HepG2 (cell line): Measurements from ENCODE around the gene RBM25. TPM values are rescaled to one million over a fixed set of nuclear protein-coding genes. Genes with fewer than 3 reads are reported as not detected.
A peak's percentile ranks its signal among the peaks of the same experiment; 100 is the strongest.

Experiments used
- CBX5 ChIP-seq: sonication (generic); formaldehyde crosslinking; IDR thresholded peaks from 2 replicates; pipeline ENCODE4 v1.4.0; 2020; ENCODE audit warnings: missing genetic modification reagents, borderline replicate concordance
- EZH2 ChIP-seq: conservative IDR thresholded peaks from 2 replicates; pipeline ENCODE4 v1.6.1; 2012; ENCODE audit warnings: mild to moderate bottlenecking, low read depth, low read length, moderate library complexity
- IRF2 ChIP-seq: IDR thresholded peaks from 2 replicates; pipeline ENCODE4 v1.6.1; 2018; ENCODE audit warnings: missing genetic modification reagents, missing compliant biosample characterization
- KDM2A ChIP-seq: sonication (generic); formaldehyde crosslinking; IDR thresholded peaks from 2 replicates; pipeline ENCODE4 v1.4.0; 2020; ENCODE audit warnings: low read depth, missing genetic modification reagents, borderline replicate concordance
- LCORL ChIP-seq, 2 experiments: fragments of 450-650 bp in 1 of 2; sonication (generic) in 1 of 2; formaldehyde crosslinking in 1 of 2; IDR thresholded peaks; 2 replicates each; pipeline versions ENCODE4 v1.5.0 to v1.6.1; 2017 to 2020; ENCODE audit warnings: antibody characterized with exemption in 1 of 2, missing genetic modification reagents in 1 of 2
- RBM39 ChIP-seq: fragments of 200-400 bp; formaldehyde crosslinking; IDR thresholded peaks from one replicate; pipeline ENCODE4 v1.6.1; 2018; ENCODE audit warnings: antibody characterized with exemption, mild to moderate bottlenecking, low read depth, low read length; ENCODE audit not compliant: poor library complexity, severe bottlenecking
- SIX4 ChIP-seq: sonication (generic); formaldehyde crosslinking; IDR thresholded peaks from 2 replicates; pipeline ENCODE4 v1.4.0; 2020; ENCODE audit warnings: missing genetic modification reagents
- SP2 ChIP-seq: sonication (generic); formaldehyde crosslinking; IDR thresholded peaks from 2 replicates; pipeline ENCODE4 v1.5.1; 2020; ENCODE audit warnings: mild to moderate bottlenecking, missing genetic modification reagents
- ZBTB39 ChIP-seq: sonication (generic); formaldehyde crosslinking; IDR thresholded peaks from 2 replicates; pipeline ENCODE4 v1.5.0; 2020; ENCODE audit warnings: missing genetic modification reagents
- ZEB1 ChIP-seq: IDR thresholded peaks from 2 replicates; pipeline ENCODE4 v1.6.1; 2012; ENCODE audit warnings: mild to moderate bottlenecking, low read depth, inconsistent platforms; ENCODE audit not compliant: insufficient replicate concordance
- ZNF678 ChIP-seq: sonication (generic); formaldehyde crosslinking; IDR thresholded peaks from 2 replicates; pipeline ENCODE4 v1.4.0; 2020; ENCODE audit warnings: mild to moderate bottlenecking, missing genetic modification reagents
- ZSCAN25 ChIP-seq: sonication (generic); formaldehyde crosslinking; IDR thresholded peaks from 2 replicates; pipeline ENCODE4 v1.8.0; 2022; ENCODE audit warnings: mild to moderate bottlenecking, missing genetic modification reagents
- polyA plus RNA-seq, 8 experiments: library from polyadenylated mRNA; depleted of rRNA in 3 of 8; stranded (reverse) in 7 of 8; unstranded in 1 of 8; fragments of >200 nt; fragmentation: Illumina TruSeq in 4 of 8; extraction: Trizol in 4 of 8; gene quantifications; 2 replicates each; pipeline versions ENCODE4 v1.2.1 to v1.2.3, GENCODE V29; 2011 to 2016; ENCODE audit warnings: low read depth in 4 of 8, missing spikeins in 1 of 8, mixed read lengths in 1 of 8; ENCODE audit not compliant: insufficient read depth in 1 of 8
- total RNA-seq, 5 experiments: library from RNA; depleted of rRNA; stranded (reverse); fragments of >200 nt; fragmentation: Illumina TruSeq; extraction: Trizol; gene quantifications; 2 replicates each; pipeline ENCODE4 v1.2.3, GENCODE V29; 2016; ENCODE audit warnings: low read depth in 1 of 5
- TF ChIP-seq, protein P1 (sequence below): sonication (generic); formaldehyde crosslinking; IDR thresholded peaks from 2 replicates; pipeline ENCODE4 v1.4.0; 2020; ENCODE audit warnings: missing genetic modification reagents
- TF ChIP-seq, protein P2 (sequence below): IDR thresholded peaks from 2 replicates; pipeline ENCODE4 v1.6.1; 2016; ENCODE audit warnings: mild to moderate bottlenecking, missing biosample characterization, missing genetic modification reagents
- TF ChIP-seq, protein P3 (sequence below): IDR thresholded peaks from 2 replicates; pipeline ENCODE4 v1.6.1; 2012; ENCODE audit warnings: low read depth, low read length, improper control_type of control experiment
- TF ChIP-seq, protein P4 (sequence below): IDR thresholded peaks from 2 replicates; pipeline ENCODE4 v1.4.0; 2020; ENCODE audit warnings: mild to moderate bottlenecking, missing genetic modification reagents

Gene RBM25
- total and polyA plus RNA-seq, 2 of the 13 experiments (the other 11 are each of a cell fraction or from before 2014, with no cell fraction given) = 34.1 to 65.9 TPM

DNA sequence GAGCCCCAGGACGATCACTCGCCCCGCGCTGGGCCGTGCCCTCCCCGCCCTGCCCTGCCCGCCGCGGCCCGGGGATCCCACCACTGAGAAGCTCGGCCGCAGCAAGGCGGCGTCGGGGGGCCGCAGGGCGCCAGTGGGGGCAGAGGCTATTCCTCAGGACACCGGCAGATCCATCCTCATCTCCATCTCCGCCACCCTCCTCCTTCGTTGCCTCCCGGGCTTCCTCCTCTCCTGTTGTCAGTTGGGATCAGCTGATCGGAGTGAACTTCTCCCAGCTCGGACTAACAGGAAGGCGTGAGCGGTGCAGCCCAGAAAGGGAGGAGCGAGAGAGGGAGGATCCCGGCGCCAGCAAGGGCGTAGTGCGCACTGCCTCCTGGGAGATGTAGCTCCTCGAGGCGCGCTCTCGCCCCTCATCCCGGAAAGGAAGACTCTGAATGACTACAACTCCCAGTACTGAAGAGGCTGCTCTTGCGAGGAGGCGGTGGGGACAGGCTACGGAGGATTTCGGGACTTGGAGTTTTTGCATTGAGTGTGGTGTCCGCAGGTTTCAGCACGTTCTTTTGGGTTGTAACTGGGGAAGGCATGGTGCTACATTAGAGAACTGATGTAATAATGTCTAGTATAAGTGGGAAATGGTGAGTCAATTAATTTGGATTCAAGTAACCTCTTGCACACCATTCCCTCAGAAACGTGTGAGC is 31.3 kb upstream of the RBM25 start, which contains the start of gene ZFYVE1 (continued):
- TF ChIP-seq, protein P1, sequence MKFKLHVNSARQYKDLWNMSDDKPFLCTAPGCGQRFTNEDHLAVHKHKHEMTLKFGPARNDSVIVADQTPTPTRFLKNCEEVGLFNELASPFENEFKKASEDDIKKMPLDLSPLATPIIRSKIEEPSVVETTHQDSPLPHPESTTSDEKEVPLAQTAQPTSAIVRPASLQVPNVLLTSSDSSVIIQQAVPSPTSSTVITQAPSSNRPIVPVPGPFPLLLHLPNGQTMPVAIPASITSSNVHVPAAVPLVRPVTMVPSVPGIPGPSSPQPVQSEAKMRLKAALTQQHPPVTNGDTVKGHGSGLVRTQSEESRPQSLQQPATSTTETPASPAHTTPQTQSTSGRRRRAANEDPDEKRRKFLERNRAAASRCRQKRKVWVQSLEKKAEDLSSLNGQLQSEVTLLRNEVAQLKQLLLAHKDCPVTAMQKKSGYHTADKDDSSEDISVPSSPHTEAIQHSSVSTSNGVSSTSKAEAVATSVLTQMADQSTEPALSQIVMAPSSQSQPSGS (CRISPR knock-in tag) = 0 out of 2 replicates have a peak, but pooled peaks have one; percentile 39
- peak; percentile 68 for TF ChIP-seq KDM2A (CRISPR knock-in tag)
- TF ChIP-seq LCORL (IDR thresholded peaks at IDR 0.05) = no peak
- TF ChIP-seq LCORL (CRISPR knock-in tag; IDR thresholded peaks at IDR 0.05) = 0 out of 2 replicates have a peak, but pooled peaks have one; percentile 20
- TF ChIP-seq, protein P2, sequence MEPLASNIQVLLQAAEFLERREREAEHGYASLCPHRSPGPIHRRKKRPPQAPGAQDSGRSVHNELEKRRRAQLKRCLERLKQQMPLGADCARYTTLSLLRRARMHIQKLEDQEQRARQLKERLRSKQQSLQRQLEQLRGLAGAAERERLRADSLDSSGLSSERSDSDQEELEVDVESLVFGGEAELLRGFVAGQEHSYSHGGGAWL = no peak
- TF ChIP-seq RBM39 = no peak
- TF ChIP-seq ZSCAN25 = 0 out of 2 replicates have a peak, but pooled peaks have one; percentile 46
- TF ChIP-seq SIX4 = no peak; the same call in 1 of the 2 replicates
- TF ChIP-seq, protein P3, sequence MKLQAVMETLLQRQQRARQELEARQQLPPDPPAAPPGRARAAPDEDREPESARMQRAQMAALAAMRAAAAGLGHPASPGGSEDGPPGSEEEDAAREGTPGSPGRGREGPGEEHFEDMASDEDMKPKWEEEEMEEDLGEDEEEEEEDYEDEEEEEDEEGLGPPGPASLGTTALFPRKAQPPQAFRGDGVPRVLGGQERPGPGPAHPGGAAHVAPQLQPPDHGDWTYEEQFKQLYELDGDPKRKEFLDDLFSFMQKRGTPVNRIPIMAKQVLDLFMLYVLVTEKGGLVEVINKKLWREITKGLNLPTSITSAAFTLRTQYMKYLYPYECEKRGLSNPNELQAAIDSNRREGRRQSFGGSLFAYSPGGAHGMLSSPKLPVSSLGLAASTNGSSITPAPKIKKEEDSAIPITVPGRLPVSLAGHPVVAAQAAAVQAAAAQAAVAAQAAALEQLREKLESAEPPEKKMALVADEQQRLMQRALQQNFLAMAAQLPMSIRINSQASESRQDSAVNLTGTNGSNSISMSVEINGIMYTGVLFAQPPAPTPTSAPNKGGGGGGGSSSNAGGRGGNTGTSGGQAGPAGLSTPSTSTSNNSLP = no peak
- TF ChIP-seq ZEB1 = no peak
- TF ChIP-seq CBX5 = peak; percentile 46; the same call in 1 of the 2 replicates
- peak; percentile 98 for TF ChIP-seq IRF2 (CRISPR knock-in tag)
- peak; percentile 54; the same call in 1 of the 2 replicates for TF ChIP-seq SP2 (CRISPR knock-in tag)
- no peak for TF ChIP-seq ZBTB39 (CRISPR knock-in tag)
- TF ChIP-seq EZH2 = no peak
- TF ChIP-seq, protein P4, sequence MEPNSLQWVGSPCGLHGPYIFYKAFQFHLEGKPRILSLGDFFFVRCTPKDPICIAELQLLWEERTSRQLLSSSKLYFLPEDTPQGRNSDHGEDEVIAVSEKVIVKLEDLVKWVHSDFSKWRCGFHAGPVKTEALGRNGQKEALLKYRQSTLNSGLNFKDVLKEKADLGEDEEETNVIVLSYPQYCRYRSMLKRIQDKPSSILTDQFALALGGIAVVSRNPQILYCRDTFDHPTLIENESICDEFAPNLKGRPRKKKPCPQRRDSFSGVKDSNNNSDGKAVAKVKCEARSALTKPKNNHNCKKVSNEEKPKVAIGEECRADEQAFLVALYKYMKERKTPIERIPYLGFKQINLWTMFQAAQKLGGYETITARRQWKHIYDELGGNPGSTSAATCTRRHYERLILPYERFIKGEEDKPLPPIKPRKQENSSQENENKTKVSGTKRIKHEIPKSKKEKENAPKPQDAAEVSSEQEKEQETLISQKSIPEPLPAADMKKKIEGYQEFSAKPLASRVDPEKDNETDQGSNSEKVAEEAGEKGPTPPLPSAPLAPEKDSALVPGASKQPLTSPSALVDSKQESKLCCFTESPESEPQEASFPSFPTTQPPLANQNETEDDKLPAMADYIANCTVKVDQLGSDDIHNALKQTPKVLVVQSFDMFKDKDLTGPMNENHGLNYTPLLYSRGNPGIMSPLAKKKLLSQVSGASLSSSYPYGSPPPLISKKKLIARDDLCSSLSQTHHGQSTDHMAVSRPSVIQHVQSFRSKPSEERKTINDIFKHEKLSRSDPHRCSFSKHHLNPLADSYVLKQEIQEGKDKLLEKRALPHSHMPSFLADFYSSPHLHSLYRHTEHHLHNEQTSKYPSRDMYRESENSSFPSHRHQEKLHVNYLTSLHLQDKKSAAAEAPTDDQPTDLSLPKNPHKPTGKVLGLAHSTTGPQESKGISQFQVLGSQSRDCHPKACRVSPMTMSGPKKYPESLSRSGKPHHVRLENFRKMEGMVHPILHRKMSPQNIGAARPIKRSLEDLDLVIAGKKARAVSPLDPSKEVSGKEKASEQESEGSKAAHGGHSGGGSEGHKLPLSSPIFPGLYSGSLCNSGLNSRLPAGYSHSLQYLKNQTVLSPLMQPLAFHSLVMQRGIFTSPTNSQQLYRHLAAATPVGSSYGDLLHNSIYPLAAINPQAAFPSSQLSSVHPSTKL = no peak
- TF ChIP-seq ZNF678 = no peak
